GM18519 (cell line): ENCODE measurements around the gene ATAD5.
"Not testable (repeated sequence)": the region's sequence is repeated elsewhere in the genome, so short reads cannot be mapped to it uniquely, and the experiment has no call there.

Experiments used
- ATAC-seq: cut with Tn5 transposase; IDR thresholded peaks from one replicate; pipeline ENCODE4 v1.9.1; 2021; ENCODE audit warnings: mild to moderate bottlenecking, moderate library complexity; ENCODE audit not compliant: unreplicated experiment, low FRiP score

ATAD5 gene

DNA sequence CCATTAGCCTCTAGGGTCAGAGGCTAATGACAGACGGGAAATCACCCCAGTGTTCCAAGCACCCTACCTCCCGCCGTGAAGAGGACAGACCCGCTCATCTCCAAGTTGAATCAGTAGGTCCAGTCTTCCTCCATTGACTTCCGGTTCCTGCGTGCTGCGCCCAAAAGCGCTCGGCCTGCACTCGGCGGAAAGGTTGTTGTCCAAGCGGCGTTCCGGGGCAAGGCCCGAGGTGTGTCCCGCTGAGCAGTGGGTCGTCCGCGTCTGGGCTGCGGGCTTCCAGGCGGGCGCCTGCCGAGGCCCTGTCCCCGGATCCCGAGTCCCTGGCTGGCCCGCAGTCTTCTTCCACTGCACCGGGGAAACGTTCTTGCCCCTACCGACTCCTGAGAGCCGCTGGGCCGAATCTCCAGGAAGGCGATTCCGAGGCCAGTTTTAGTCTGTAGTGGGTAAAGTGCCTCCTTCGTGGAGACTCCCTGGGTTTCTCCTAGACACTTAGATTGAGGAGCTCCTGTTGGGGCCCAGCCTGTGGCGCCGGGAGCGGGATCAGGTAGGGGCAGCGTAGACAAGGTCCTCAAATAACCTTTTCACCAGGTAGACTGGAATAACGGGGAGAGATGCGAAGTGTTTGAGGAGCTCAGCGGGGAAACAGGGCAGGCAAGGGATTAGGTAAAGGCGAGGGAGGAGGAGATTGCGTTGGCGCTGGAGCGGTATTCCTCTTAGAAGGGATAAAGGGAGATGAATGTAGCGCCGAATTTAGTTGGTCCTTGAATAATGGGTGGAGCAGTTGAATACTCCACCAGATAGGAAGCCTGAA is 74.5 kb downstream of the ATAD5 start, which contains the start of gene TEFM:
Gene TEFM (minus strand): TSS at position 138 of the 811 bp plus-strand sequence. CDS start 40 bp downstream, at position 98.
- ATAC-seq: no peak

DNA sequence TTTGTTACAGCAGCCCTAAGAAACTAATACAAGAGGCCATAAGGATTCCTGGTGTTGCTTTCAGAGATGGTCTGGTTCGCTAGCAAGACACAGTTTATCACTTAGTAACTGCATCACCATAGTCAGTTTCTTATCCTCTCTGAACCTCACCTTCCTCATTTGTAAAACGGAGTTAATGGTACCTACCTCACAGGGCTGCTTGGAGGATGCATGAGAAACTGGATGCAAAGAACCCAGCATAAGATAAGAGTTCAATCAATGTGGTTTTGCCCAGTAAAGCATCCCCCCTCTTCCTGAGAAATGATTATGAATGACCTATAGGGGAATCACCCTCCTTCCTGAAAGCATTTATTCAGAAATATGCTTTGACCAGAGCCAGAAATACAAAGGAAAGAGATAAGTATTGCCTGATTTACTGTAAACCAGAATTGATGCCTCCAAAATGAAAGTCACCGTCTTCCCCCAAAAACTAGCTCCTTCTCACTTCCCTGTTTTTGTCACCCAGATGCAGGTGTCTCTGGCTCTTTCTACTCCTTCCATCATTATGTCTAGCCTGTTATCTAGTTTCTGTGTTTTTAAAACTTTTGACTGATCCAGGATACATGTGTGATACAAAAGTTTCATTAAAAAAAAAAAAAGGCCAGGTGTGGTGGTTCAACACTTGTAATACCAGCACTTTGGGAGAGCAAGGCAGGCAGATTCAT is 77.1 kb downstream of the ATAD5 start:
- ATAC-seq: no peak

DNA sequence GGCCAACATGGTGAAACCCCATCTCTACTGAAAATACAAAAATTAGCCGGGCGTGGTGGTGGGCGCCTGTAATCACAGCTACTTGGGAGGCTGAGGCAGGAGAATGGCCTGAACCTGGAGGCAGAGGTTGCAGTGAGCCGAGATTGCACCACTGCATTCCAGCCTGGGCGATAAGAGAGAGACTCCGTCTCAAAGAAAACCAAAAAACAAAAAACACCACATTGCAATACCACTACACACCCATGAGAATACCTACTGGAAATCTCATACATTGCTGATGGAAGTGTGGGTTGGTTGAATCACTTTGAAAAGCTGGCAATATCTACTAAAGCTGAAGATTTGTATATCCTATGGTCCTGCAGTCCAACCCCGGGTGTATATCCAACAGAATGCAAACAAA is 78.4 kb downstream of the ATAD5 start:
- not testable (repeated sequence) for ATAC-seq

DNA sequence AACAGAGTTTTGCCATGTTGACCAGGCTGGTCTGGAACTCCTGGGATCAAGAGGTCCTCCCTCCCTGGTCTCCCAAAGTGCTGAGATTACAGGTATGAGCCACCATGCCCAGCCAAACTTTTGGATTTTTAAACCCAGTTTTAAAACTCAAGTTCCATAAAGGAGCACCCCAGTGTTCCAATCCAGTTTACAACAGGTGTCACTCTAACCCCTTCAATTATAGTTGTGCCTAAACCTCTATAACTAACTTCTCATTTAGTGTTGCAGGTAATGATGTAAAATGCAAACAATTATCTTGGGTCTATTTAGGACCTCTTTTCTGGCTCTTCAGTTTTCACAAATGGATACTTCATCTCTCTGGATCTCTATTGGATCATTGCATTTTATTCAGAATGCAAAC is 82.2 kb downstream of the ATAD5 start:
- ATAC-seq: no peak

DNA sequence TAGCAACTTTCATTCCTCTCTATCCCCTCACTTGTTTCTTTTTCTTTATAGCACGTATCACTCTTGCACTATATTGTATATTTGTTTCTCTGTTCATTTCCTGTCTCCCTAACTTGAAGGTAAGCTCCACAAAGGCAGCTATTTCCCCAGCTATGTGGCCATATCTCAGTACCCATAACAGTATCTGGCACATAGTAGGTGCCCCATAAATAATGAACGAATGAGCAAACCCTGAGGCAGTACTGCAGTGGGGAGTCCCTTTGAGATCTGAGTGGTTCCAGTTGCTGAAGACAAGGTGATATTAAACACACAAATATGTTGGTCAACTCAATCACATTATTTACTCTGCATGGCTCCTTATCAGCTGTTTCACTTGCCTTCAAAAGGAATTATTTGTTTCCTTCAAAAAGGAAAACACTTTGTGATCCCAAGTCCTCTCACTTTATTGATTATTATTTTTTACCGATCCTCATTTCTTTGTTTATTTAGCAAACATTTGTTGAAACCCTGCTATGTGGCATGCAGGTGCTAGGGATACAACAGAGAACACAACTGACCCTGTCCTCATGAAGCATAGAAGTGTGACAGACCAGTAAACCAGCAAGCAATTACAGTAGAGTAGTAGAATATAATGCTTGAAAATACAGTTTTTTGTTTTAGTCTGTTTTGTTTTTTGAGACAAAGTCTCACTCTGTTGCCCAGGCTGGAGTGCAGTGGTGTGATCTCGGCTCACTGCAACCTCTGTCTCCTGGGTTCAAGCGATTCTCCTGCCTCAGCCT is 84.3 kb downstream of the ATAD5 start:
- no peak for ATAC-seq

DNA sequence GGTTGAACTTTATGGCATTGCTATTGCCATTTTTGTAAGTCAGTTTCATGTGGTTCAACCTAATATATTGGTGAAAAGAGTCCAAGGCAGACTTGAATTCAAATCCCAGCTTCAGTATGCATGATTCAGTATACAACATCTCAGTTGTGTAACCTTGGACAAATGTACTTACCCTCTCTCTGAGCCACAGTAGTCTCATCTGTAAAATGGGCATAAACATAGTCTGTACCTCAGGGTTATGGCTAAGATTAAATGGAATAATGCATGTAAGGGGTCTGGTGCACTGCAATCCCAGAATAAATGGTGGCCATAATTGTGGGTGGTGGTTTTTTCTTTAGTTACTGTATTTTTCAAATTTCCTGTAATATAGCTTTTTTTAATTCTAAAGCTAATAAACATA is 85.3 kb downstream of the ATAD5 start:
- no peak for ATAC-seq

DNA sequence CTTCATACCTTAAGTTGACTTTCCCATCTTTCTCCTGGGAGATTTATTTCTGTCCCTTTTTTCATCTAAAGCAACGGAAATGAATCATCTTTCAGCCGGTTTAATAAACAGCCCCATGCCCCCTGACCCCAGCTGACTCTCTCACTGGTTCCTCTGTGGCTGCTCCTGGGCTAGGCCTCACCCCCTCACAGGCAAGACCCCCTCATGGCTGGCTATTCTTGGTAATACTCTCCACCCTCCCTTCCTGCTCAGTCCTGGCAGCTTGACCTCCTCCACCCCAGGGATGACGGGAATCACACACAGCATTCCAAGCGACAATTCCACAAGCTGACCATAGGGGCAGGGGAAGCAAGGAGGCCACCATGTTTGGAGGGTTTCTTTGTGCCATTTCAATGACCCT is 88.5 kb downstream of the ATAD5 start:
- ATAC-seq: no peak

DNA sequence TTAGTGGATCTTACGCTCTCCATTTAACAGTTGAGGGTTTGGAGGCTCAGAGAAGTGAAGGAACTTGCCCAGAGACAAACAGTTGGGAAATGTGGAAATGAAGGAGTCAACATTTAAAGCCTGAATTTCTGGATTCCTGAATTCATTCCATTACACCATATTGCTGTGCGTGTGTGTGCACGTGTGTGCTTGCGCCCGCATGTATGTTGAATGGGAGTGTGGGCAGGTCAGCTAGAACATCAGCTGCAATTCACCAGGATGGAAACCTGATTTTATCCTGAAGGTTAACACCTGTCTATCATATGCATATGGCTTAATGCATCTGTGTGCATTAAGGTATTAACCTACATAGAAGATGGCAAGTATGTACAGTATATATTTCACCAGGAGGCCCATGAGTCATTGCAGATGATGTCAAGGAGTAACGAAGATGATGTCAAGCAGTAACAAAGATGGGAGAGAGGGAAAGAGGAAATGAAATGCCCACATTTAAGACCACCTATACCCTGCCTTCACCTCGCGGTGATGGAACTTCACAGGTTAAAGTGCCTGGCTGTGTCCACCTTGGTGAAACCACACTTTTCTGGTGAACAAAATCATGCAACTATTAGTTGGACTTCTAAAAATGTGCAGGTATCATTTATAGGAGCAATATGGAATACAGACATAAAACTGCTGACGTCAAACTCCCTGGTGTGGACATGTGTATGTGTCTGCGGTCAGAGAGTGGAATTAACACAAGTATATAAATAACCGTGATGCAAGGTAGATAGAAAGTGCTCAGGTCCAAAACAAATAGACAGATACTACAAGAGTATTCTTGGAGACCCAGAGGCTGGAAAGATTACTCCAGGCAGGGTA is 89.1 kb downstream of the ATAD5 start:
- ATAC-seq: no peak

DNA sequence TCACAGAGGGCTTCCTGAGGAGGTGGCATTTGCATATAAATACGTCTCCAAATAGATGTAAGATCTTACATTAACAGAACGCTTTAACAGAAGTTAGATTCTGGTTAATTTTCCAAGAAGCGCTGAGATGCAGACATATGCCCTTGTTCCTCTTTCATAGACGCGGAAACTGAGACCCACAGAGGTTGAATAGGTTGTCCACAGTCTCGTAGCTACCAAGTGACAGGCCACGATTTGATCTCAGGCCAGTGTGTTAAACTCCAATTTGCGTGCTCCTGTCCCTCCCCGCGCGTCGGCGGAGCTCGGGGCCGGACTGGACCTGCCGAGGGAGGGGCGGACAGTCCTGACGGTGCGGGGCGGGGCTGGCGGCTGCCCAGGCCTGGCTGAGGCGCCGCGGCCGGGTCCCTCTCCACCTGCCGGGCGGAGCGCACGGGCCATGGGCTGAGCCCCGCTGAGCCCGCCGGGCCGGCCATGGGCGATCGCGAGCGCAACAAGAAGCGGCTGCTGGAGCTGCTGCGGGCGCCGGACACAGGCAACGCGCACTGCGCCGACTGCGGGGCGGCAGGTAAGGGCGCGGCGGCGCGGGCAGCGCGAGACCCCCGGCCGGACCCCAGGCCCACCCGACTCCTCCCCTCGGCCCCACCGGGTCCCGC is 89.9 kb downstream of the ATAD5 start, which contains the start of gene ADAP2:
Gene ADAP2 (plus strand): TSS at position 402 of the 653 bp plus-strand sequence. CDS start 70 bp downstream, at position 472.
- no peak for ATAC-seq

DNA sequence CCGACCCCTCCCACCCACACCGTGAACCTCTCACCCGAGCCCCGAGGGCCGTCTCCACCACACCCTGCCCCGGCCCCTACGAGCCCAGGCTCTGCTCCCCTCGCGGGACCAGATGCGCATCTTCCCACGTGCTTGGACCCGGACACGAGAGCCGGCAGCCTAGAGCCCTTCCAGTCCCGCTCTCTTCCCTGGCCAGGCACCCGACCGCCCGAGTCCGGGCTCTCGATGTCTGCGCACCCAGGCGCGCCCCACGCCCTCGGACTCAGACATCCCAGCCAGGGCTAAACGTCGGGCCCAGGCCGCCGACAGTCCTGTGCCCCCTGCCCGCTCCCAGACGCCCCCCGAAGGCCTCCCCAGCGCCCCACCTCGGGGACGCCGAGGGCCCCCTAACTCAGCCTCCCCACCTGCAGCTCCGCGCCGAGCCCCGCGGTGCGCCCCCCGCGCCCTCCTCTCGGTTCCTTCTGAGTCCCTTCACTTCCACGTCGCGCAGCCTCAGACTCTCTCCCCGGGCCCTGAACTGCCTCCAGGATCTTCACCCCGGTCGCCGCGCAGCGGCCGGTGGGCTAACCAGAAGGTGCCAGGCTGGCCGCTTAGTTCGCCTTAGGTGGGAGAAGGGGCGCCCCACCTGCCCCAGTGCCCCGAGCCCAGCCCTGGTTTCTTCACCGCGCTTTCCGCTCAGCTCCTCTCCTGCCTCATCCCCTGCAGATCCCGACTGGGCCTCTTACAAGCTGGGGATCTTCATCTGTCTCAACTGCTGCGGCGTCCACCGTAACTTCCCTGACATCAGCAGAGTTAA is 90.7 kb downstream of the ATAD5 start:
- no peak for ATAC-seq

DNA sequence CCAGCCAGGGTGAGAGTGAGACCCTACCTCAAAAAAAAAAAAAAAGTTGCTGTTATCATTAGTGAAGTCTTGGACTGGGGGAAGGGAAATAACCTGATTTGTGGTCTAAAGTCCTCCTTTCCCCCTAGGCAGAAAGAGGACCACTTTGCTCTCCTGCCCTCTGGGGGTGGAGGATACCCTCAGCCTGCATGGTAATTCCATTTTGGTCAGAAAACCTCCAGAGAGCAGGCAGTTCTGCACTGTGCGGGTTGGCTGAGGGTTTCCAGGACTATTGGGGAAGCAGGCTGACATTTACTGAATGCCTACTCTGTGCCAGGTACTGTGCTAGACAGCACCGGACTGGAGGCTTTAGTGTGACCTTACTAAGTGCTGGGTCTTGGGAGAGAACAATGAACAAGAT is 92.6 kb downstream of the ATAD5 start:
- no peak for ATAC-seq

DNA sequence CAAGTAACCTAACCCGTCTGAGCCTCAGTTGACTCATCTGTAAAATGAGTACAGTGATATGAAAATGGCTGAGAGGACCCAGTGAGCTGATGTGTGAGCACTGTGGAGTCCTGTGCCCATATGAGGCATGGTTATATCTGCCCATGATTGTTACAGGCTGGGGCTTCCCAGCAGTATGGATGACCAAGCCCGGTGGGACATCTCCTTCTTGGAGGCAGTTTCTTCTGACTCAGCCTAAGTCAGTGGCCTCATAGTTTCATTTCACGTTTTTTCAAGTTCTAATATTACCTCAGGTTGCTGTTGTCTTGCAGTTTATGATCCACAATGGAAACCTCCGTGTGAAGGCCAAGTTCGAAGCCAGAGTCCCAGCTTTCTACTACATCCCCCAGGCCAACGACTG is 94.8 kb downstream of the ATAD5 start:
- ATAC-seq: no peak

DNA sequence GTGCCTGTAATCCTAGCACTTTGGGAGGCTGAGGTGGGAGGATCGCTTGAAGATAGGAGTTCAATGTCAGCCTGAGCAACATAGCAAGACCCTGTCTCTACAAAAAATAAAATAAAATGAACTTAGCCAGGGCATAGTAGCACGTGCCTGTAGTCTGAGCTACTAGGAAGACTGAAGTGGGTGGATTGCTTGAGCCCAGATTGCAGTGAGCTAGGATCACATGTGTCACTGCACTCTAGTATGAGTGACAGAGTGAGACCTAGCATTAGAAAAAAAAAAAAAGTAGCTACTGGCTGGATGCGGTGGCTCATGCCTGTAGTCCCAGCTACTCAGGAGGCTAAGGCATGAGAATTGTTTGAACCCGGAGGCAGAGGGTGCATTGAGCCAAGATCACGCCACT is 96.0 kb downstream of the ATAD5 start:
- no peak for ATAC-seq

DNA sequence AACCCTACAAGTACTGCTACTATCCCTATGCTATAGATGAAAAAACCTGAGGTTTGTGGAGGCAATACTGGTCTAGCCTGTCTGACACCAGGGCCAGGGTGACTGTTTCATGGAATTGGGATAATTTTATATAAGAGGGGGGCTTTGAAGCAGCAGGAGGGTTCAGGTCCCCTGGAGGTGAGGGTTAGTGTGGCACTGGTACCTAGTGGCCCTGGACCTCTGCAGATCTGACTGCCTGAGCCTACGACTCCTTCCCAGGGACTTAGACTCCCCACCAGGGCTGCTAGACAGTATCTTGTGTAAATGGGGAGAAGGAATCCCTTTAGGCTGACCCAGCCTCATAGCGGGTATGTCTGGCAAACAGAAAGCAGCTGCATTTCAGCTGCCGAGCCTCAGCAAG is 96.8 kb downstream of the ATAD5 start:
- ATAC-seq: no peak

DNA sequence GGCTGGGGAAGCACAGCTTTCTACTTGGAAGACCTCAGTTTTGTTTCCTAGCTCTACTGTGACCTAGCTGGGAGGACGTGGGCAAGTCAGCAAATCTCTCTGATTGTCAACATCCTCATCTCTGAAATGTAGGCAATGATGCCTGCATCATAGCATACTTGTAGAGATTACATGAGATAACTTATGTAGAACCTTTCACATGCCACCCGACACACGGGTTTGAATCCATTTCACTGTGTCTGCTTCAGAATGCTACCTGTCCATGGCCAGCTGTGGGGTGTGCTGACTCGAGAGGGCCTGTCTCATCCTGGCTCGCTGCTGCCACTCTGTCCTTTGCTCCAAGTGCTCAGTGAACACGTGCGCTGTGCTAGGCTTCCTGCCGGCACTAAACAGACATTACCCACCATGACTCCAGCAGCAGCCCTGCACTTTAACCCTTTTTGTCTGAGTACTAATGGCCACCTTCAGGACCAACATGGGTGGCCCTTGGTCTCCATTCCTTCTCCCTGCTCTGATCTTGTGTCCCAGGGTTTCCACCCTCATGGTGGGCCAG is 97.4 kb downstream of the ATAD5 start:
- ATAC-seq: no peak

DNA sequence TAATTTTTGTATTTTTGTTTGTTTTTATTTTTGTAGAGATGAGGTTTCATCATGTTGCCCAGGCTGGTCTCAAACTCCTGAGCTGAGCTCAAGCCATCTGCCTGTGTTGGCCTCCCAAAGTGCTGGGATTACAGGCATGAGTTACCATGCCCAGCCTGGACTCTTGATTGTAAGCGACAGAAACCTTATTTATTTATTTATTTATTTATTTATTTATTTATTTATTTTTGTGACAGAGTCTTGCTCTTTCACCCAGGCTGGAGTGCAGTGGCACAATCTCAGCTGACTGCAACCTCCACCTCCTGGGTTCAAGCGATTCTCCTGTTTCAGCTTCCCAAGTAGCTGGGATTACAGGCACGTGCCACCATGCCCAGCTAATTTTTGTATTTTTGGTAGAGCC is 98.1 kb downstream of the ATAD5 start:
- ATAC-seq: not testable (repeated sequence)

DNA sequence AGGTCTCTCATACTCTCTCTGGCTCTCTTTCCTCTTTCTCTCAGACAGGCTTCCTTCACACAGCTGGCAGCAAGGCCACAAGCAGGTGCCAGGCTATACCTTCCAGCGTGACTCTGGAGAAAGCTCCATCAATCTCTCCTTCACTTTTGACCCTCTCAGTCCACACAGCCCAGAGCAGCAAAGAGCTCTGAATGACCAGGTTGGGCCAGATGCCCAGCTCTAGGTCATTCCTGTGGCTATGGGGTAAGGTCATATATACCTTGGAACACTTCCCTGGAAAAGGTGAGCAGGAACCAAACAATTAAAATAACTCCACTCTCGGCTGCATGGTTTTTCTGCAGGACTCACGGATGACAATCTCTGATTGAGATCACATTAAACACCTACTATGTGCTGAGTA is 98.7 kb downstream of the ATAD5 start:
- ATAC-seq: no peak

DNA sequence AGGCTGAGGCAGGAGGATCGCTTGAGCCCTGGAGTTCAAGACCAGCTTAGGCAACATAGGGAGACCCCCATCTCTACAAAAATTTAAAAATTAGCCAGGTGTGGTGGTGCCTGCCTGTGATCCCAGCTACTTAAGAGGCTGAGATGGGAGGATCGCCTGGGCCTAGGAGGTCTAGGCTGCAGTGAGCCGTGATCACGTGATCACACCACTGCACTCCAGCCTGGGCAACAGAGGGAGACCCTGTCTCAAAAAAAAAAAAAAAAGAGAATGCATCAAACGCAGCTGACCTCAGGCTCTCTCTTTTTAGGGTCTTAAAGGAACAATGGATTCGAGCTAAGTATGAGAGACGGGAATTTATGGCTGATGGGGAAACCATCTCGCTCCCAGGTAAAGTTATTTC is 99.8 kb downstream of the ATAD5 start:
- ATAC-seq: not testable (repeated sequence)

DNA sequence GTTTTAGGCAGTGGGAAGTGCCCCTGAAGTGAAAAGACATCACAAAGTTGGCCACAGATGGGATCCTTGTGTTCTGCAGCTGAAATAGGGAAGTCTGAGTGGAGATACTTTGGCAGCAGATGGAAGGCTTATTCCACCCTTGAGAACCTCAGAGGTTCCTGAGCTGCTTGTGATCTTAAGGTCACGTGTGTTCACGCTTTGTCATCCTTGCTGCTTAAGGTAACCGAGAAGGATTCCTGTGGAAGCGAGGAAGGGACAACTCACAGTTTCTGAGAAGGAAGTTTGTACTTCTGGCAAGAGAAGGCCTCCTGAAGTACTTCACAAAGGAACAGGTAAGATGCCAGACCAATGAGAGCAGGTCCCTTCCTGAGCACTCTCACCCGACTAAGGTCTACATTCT is 102.2 kb downstream of the ATAD5 start:
- ATAC-seq: no peak
